GM12878 (cell line): ENCODE results near the gene FLVCR2. TPM values are rescaled to one million over a fixed set of nuclear protein-coding genes. Genes with fewer than 3 reads are reported as not detected.

ENCODE experiments used
- ATAC-seq: fragments of 200-7000 bp; cut with Tn5 transposase; 3 replicates; pipeline ENCODE4 v1.9.1; 2020; ENCODE audit warnings: mild to moderate bottlenecking, moderate library complexity
- BruUV-seq: library from RNA; stranded (reverse); fragments of 400-500 nt; replicated peaks from 2 replicates; lab custom pipeline; 2021; lab: Mats Ljungman, UMichigan
- CTCF ChIA-PET: fragments of 300-600 bp; sonication (Branson Sonifier 250); formaldehyde crosslinking; extraction: SDS; loops from one replicate; lab custom pipeline; 2021; ENCODE audit warnings: inconsistent platforms; lab: Yijun Ruan, JAX
- POLR2A ChIA-PET: fragments of 350-600 bp; formaldehyde crosslinking; extraction: SDS; loops from one replicate; lab custom pipeline; 2021; ENCODE audit warnings: inconsistent platforms; lab: Charles Lee
- RAD21 ChIA-PET: fragments of 300-600 bp; sonication (Branson Sonifier 250); formaldehyde crosslinking; loops from one replicate; lab custom pipeline; 2023; ENCODE audit warnings: antibody characterized with exemption; ENCODE audit not compliant: unreplicated experiment; lab: Charles Lee
- SMC1A ChIA-PET: fragments of 300-600 bp; sonication (Branson Sonifier 250); formaldehyde crosslinking; loops from one replicate; lab custom pipeline; 2023; ENCODE audit not compliant: unreplicated experiment, uncharacterized antibody; lab: Charles Lee
- DNase-seq: peaks from one replicate; pipeline ENCODE4 v3.0.0-alpha.2; 2011; ENCODE audit warnings: low read depth, low spot score
- FAIRE-seq: peaks from 3 replicates; lab custom pipeline; 2011; peaks lifted over from hg19 to GRCh38; lab: Jason Lieb, UNC
- H2AFZ ChIP-seq: 2 replicates; pipeline ENCODE4 v1.6.0; 2011; ENCODE audit warnings: low read depth, low read length, control low read depth; ENCODE audit not compliant: control insufficient read depth
- H3K27ac ChIP-seq: 2 replicates; pipeline ENCODE4 v1.5.1; 2011; ENCODE audit warnings: control low read depth; ENCODE audit not compliant: control insufficient read depth, insufficient read depth
- H3K27me3 ChIP-seq, 2 experiments: replicated peaks in 1 of 2; 2 replicates each; pipeline versions ENCODE4 v1.6.0 to v1.6.1; 2011; ENCODE audit warnings: low read length in 1 of 2; ENCODE audit not compliant: control insufficient read depth in 2 of 2, insufficient read depth in 2 of 2
- H3K36me3 ChIP-seq, 2 experiments: 2 replicates each; pipeline ENCODE4 v1.5.1; 2011; ENCODE audit warnings: low read length in 1 of 2; ENCODE audit not compliant: control insufficient read depth in 2 of 2, insufficient read depth in 2 of 2
- H3K4me1 ChIP-seq: 2 replicates; pipeline ENCODE4 v1.6.1; 2011; ENCODE audit warnings: mild to moderate bottlenecking, low read length, moderate library complexity, mixed read lengths; ENCODE audit not compliant: control insufficient read depth, insufficient read depth
- H3K4me2 ChIP-seq: 2 replicates; pipeline ENCODE4 v1.6.0; 2011; ENCODE audit warnings: control low read depth; ENCODE audit not compliant: control insufficient read depth, insufficient read depth
- H3K4me3 ChIP-seq: fragments of 200-600 bp; sonication (generic); 2 replicates; pipeline ENCODE4 v1.5.1; 2016
- H3K79me2 ChIP-seq: 2 replicates; pipeline ENCODE4 v1.6.0; 2011; ENCODE audit warnings: low read length; ENCODE audit not compliant: control insufficient read depth, insufficient read depth
- H3K9ac ChIP-seq: 2 replicates; pipeline ENCODE4 v1.8.0; 2011; ENCODE audit warnings: low read length, control low read depth, mixed read lengths; ENCODE audit not compliant: control insufficient read depth, insufficient read depth
- H3K9me3 ChIP-seq: replicated peaks from 3 replicates; pipeline ENCODE4 v1.5.1; 2011; ENCODE audit warnings: mild to moderate bottlenecking, low read length; ENCODE audit not compliant: control insufficient read depth, insufficient read depth
- H4K20me1 ChIP-seq: 2 replicates; pipeline ENCODE4 v1.6.0; 2011; ENCODE audit not compliant: control insufficient read depth, insufficient read depth
- GABPA ChIP-seq: IDR thresholded peaks from 2 replicates; pipeline ENCODE4 v1.6.1; 2014; ENCODE audit warnings: antibody characterized with exemption, low read depth, mild to moderate bottlenecking, inconsistent platforms
- RUNX3 ChIP-seq: IDR thresholded peaks from 2 replicates; pipeline ENCODE4 v1.6.1; 2012; ENCODE audit warnings: low read length, inconsistent platforms
- WGBS: methylation state at CpG from one replicate; pipeline ENCODE4 v1.1.6; 2016; ENCODE audit warnings: low lambda C conversion rate; ENCODE audit not compliant: insufficient replicate concordance, insufficient coverage; ENCODE audit errors: missing lambda C conversion rate; 5-methylcytosine and 5-hydroxymethylcytosine counted together
- in situ Hi-C: fragments of 300-500 bp; cut with MboI; formaldehyde crosslinking; loops from 9 replicates; pipeline ENCODE4 v1.14.3; 2018; ENCODE audit warnings: mixed read lengths
- intact Hi-C: fragments of 100-400 bp; cut with micrococcal nuclease; formaldehyde crosslinking; loops from one replicate; pipeline ENCODE4 v1.14.2; 2022; ENCODE audit not compliant: unreplicated experiment
- polyA plus RNA-seq, 11 experiments: library from polyadenylated mRNA; depleted of rRNA in 4 of 11; unstranded in 6 of 11; stranded (reverse) in 5 of 11; fragments of >200 nt; fragmentation: Nextera tagmentation in 4 of 11; fragmentation: Illumina TruSeq in 1 of 11; extraction: Ambion mirVana in 4 of 11; extraction: Trizol in 1 of 11; gene quantifications; 1 replicate in 1 of 11; 2 replicates in 10 of 11; pipeline versions ENCODE4 v1.2.1 to v1.2.3, GENCODE V29; 2011 to 2016; ENCODE audit warnings: inconsistent platforms in 2 of 11, missing spikeins in 2 of 11, low read depth in 1 of 11
- total RNA-seq, 4 experiments: library from RNA; depleted of rRNA in 3 of 4; stranded (reverse); fragments of >200 nt in 3 of 4; fragmentation: Illumina TruSeq in 1 of 4; extraction: Trizol in 1 of 4; gene quantifications; 2 replicates each; pipeline versions ENCODE4 v1.2.1 to v1.2.3, GENCODE V29; 2013 to 2021
- TF ChIP-seq, protein P1 (sequence below): IDR thresholded peaks from 2 replicates; pipeline ENCODE4 v1.6.1; 2012; ENCODE audit warnings: improper control_type of control experiment, low read depth, low read length; ENCODE audit not compliant: insufficient replicate concordance

FLVCR2 gene
- total and polyA plus RNA-seq, 10 of the 15 experiments (the other 5 are each of a cell fraction or from before 2014, with no cell fraction given), result 0.24 to 3.7 (median 1.6) TPM

- TF ChIP-seq, protein P1, sequence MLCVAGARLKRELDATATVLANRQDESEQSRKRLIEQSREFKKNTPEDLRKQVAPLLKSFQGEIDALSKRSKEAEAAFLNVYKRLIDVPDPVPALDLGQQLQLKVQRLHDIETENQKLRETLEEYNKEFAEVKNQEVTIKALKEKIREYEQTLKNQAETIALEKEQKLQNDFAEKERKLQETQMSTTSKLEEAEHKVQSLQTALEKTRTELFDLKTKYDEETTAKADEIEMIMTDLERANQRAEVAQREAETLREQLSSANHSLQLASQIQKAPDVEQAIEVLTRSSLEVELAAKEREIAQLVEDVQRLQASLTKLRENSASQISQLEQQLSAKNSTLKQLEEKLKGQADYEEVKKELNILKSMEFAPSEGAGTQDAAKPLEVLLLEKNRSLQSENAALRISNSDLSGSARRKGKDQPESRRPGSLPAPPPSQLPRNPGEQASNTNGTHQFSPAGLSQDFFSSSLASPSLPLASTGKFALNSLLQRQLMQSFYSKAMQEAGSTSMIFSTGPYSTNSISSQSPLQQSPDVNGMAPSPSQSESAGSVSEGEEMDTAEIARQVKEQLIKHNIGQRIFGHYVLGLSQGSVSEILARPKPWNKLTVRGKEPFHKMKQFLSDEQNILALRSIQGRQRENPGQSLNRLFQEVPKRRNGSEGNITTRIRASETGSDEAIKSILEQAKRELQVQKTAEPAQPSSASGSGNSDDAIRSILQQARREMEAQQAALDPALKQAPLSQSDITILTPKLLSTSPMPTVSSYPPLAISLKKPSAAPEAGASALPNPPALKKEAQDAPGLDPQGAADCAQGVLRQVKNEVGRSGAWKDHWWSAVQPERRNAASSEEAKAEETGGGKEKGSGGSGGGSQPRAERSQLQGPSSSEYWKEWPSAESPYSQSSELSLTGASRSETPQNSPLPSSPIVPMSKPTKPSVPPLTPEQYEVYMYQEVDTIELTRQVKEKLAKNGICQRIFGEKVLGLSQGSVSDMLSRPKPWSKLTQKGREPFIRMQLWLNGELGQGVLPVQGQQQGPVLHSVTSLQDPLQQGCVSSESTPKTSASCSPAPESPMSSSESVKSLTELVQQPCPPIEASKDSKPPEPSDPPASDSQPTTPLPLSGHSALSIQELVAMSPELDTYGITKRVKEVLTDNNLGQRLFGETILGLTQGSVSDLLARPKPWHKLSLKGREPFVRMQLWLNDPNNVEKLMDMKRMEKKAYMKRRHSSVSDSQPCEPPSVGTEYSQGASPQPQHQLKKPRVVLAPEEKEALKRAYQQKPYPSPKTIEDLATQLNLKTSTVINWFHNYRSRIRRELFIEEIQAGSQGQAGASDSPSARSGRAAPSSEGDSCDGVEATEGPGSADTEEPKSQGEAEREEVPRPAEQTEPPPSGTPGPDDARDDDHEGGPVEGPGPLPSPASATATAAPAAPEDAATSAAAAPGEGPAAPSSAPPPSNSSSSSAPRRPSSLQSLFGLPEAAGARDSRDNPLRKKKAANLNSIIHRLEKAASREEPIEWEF, result no peak
- TF ChIP-seq, all 136 proteins: peak for 29
Measured at GRCh38 chr14:75549169-75549568, 29.3 kb upstream of the FLVCR2 start (continued).

GRCh38 chr14:75551021-75551420, 27.4 kb upstream of the FLVCR2 start:
- SMC1A ChIA-PET, result interaction anchor here (0.8 to 13.7 kb wide), 7 partner anchors 9 to 62 kb away, joined by 3 to 257 read pairs (median 8); partner anchors contain the start of gene BATF
- in situ Hi-C loops, result no loop called here
- no peak overlapping the region for H3K27ac ChIP-seq

More at GRCh38 chr14:75551021-75551420, 27.4 kb upstream of the FLVCR2 start:
- 0 out of 2 replicates have a peak, but pooled peaks cover 2% of the 10 kb centered on the region for H3K79me2 ChIP-seq
- no peaks in the 10 kb centered on the region; the same call in 1 of the 2 replicates for H4K20me1 ChIP-seq
- ATAC-seq (no peak), FAIRE-seq (peak; percentile 18), DNase-seq (no peak)
- CTCF ChIA-PET, result interaction anchor here (7.8 to 25.9 kb wide), 2 partner anchors 11 to 30 kb away, joined by 84 to 481 read pairs; partner anchors contain the start of gene BATF
- TF ChIP-seq GABPA, result no peak
- TF ChIP-seq RUNX3, result 0 out of 2 replicates have a peak, but pooled peaks have one; percentile 11
- 30% methylated on average over 7 of the region's 7 CpGs for WGBS
- BruUV-seq, result no TSS peak
- intact Hi-C loops, result no loop called here
- no peak overlapping the region for H3K4me3 ChIP-seq
- no peaks in the 10 kb centered on the region for H3K9me3 ChIP-seq
- POLR2A ChIA-PET, result interaction anchor here (1.2 to 2.9 kb wide), 4 partner anchors 11 to 51 kb away, joined by 3 to 17 read pairs (median 4); no protein-coding TSS in a partner anchor
- RAD21 ChIA-PET, result interaction anchor here (0.8 to 2.9 kb wide), 6 partner anchors 8 to 229 kb away, joined by 3 to 11 read pairs (median 4); no protein-coding TSS in a partner anchor
- H3K9ac ChIP-seq, result no peak overlapping the region
- H3K4me1 ChIP-seq, result peaks cover 23% of the 10 kb centered on the region
- H3K36me3 ChIP-seq, result peaks cover 8 to 14% of the 10 kb centered on the region in 2 experiments; a peak in 3 of 4 replicates
- H3K4me2 ChIP-seq, result 0 out of 2 replicates have a peak overlapping the region, but pooled peaks have one; percentile 3
- no peak overlapping the region for H2AFZ ChIP-seq
- no peaks in the 10 kb centered on the region for H3K27me3 ChIP-seq
